NCI-H2227 (cell line): Measurements from ENCODE around the gene GK2.
A peak's percentile ranks its signal among the peaks of the same experiment; 100 is the strongest.

Experiments used
- DNase-seq: peaks from one replicate; lab custom pipeline; 2025; ENCODE audit not compliant: unreplicated experiment; lab: John Stamatoyannopoulos, UW

GK2 gene

GRCh38 chr4:79408063-79408462 is at the start of gene GK2:
TSS of gene GK2 (minus strand) at chr4:79408228. CDS start at chr4:79408200, 28 bp downstream.
- DNase-seq, result no peak

DNA sequence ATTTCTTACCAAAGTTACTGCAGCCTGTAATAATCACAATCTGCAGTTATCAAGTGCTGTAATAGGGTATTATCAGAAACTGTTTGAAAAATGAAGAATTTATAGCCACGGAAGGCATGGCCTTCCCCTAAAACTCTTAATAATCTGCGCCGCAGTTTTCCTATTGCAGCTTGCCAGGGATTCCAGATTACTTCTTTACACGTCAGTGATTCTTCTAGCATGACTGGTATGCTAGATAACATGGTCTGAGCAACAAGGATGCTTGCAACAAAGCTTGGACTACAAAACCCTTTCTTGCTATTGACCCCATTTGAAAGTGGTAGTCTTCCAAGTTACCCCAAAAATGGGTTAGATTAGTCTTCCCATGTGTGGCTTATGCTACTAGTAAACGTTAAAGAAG is 47.2 kb upstream of the GK2 start:
- no peak for DNase-seq

- DNase-seq, result no peak
Measured at GRCh38 chr4:79454656-79455055, 46.6 kb upstream of the GK2 start.

DNA sequence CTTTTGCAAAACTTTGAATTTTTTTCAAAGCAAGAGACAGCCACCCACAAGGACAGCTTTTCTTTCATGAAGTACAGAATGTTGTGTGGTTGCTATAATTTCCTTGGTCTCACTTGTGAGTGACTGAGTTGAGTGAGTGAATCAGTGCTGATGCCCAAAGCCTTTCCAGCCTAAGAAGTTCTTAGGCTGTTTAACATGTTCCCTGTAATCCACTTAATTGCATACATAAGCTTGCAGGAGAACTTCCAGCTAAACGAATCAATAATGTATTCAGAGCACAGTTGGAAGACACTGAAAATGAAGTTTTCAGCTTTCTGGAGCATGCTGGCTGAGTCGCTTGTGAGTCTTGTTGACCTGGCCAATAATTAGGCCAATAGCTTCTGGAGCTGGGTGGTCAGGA is 42.0 kb upstream of the GK2 start:
- DNase-seq, result no peak

- DNase-seq, result no peak
Measured at GRCh38 chr4:79446145-79446544, 38.1 kb upstream of the GK2 start.

- DNase-seq, result peak; percentile 87
Measured at GRCh38 chr4:79445371-79445781, 37.3 kb upstream of the GK2 start.

GRCh38 chr4:79442422-79442821 is 34.4 kb upstream of the GK2 start:
- no peak for DNase-seq

- no peak for DNase-seq
Measured at GRCh38 chr4:79439489-79439888, 31.5 kb upstream of the GK2 start.

DNA sequence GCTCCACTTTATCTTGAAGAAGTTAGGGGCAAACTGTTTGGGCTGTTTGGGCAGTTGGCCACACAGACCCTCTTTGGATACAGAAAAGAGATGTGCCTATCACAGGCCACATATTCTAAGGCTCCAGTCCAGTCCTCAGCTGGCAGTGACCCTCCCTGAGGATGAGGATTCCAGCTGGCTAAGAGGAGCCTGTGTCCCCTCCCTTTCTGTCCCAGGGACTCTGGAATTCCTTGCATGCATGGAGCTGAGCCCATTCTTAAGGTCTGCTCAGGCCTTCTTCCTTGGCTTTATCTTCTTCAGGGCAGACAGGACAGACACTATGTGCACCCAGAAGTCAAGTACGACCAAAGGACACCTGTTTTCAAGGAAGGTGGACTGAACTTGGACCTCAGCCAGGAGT is 23.8 kb upstream of the GK2 start:
- DNase-seq, result no peak

DNA sequence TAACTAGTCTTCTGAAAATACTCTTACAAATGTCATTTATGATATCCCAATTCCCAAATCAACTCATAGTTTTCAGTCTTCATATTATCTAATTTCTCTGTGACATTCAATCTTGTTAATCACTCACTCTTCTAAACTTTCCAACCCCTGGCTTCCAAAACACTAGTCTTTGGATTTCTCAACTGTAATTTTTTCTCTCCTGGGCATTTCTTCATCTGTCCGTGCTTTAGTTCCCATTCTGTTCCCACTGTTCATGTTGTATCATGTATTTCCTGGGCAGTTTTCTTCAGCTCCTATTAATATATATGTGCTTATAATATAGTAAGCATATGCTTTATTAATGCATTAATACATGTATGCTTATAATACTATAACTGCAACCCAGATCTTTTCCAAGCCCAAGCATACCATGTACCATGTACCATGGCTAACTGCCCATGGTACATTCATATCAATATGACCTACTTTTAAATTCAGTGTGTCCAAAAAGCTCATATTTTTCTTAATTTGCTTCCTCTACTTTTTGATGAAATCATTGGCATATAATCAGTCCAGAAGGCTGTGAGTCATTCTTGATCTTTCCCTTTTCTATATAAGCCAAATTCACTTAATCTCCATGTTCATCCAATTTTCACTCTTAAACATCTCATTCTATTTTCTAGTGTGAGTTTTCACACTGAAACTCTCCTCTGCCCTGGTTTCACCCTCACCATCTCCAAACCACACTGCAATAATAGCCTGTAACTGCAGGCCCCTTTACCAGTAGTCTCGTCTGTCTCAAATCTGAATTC is 21.3 kb upstream of the GK2 start:
- no peak for DNase-seq

- no peak for DNase-seq
Measured at GRCh38 chr4:79426989-79427388, 19.0 kb upstream of the GK2 start.

GRCh38 chr4:79425586-79425985 is 17.6 kb upstream of the GK2 start:
- no peak for DNase-seq

- DNase-seq, result no peak
Measured at GRCh38 chr4:79421483-79421882, 13.5 kb upstream of the GK2 start.

DNA sequence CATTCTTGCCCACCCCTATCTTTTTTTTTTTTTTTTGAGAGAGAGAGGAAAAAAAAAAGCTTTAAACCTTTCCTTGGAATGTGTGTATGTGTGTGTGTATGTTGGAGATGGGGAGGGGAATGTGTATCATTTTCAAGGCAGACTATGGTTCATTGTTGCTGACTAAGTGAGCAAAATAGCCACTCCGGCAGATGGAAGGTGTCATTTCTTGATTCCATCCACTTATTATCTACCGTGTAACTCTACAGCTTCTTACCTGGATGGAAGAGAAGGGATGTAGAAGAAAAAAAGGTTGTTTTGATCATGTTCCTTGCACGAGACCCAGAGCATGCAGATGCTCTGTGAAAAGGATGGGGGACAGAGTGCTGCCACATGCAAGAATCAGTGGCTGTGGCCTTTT is 5.9 kb upstream of the GK2 start:
- DNase-seq, result peak; percentile 27

DNA sequence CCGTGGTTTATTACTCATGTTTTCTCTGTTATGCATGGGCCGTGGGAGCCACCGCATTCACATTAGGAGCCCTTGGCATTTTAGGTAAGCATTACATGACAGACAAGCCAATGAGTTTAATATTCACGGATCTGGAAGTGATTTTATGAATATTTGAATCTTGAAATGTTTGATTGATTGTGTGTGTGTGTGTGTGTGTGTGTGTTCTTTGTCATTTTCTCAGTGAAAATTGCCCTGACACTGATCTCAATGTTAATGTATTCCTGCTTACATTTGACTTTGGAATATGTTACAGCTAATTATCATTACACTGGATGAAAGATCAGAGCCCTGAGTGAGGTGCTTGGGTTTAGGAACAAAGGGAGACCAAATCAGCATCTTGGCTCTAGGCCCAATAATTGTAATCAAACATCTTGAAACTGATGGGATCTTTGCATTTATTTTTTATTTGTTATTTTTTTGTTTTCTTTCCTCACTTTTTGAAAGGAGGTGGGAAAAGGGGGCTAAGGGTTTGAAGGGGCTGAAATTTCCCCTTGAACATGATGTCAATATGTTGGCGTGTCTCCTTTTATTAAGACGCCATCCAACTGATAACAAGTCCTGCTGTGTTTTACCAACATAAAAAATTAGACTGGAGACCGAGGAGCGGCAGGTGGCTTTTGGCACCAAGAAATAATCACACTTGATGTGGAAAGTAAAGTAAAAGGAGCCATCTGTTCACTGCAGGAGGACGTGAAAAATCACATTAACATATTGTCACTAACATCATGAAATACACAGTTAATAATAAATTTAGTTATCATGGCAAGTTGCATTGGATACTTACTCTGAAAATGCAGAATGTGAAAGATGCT is 5.2 kb upstream of the GK2 start:
- DNase-seq, result no peak

DNA sequence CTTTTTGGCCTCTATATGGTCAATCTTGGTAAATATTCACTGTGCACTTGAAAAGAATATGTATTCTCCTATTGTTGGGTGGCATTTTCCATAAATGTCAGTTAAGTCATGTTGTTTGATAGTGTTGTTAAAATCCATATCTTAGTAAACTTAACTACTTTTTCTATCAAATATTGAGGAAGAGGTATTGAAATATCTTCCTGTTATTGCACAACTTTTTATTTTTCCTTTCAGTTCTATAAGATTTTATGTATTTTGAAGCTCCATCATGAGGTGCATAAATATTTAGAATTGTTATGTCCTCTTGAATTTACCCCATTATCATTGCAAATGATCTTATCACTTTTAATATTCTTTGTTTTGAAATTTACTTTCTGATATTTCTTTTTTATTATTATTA is 3.4 kb downstream of the GK2 start:
- no peak for DNase-seq

DNA sequence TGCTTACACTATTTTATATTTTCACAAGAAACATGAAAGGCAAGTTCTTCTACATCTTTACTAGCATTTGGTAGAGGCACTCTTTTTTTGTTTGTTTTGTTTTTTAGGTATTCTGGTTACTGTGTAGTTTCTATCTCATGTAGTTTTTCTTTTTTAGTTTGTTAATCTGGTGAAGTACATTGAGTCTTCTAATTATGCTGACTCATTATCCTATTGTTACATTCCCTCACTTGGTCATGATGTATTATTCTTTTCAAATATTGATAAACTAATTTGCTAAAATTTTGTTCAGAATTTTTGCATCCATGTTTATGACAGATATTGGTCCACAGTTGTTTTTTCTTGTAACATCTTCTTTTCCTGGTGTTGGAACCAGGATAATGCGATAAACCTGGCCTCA is 4.7 kb downstream of the GK2 start:
- no peak for DNase-seq

GRCh38 chr4:79402332-79402851 is 5.6 kb downstream of the GK2 start:
- DNase-seq, result no peak

- no peak for DNase-seq
Measured at GRCh38 chr4:79399076-79399475, 9.0 kb downstream of the GK2 start.

GRCh38 chr4:79397951-79398350 is 10.1 kb downstream of the GK2 start:
- DNase-seq, result no peak

DNA sequence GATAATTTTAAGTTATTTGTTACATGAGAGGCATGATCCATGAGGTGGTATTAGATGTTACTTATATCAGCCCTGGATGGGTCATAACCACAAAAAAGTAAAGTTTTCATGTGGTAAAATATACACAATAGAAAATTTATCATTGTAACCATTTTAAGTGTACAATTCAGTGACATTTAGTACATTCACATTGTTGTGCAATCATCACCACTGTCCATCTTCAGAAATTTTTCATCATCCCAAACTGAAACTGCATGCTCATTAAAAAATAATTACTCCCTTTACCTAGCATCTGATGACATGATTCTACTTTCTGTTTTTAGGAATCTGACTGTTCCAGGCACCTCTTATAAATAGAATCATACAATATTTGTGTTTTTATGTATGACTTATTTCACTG is 11.2 kb downstream of the GK2 start:
- DNase-seq, result no peak

GRCh38 chr4:79395841-79396240 is 12.2 kb downstream of the GK2 start:
- no peak for DNase-seq
